ENCODE measurements around the gene UBL3.

Gene UBL3

GRCh38 chr13:29855784-29856183 lies 5.4 kb upstream of the UBL3 start:
- DNase-seq = no peak

GRCh38 chr13:29855009-29855408 lies 4.6 kb upstream of the UBL3 start:
- no peak for DNase-seq

GRCh38 chr13:29853131-29853530 lies 2.7 kb upstream of the UBL3 start:
- DNase-seq = no peak

DNA sequence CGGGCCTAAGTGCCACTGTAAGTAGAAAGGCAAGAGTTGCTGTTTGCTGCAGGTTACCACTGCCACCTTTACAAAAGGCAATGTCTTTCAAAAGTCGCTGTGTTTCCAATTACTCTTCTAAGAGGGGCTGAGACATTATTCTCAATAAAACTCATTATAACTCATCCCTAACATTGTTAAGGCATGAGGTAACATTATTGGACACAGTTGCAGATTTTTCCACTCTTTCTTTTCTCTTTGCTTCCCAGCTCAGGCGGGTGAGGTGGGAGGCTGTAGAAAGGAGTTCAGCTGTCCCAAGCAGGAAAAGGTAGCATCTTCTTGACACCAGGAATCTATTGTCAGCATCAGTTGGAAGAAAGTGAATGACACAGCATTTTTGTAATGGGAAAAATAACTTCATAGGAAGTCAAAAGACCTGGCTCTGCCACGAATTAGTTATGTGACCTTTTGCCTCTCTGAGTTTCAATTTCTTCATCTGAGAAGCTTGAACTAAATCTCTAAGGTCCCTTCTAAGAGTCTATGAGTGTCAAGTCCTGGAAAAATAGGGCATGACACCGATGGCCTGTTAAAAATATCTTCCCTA lies 2.1 kb upstream of the UBL3 start:
- no peak for DNase-seq

GRCh38 chr13:29849731-29850212 lies 645 bp downstream of the UBL3 start:
- no peak for DNase-seq

DNA sequence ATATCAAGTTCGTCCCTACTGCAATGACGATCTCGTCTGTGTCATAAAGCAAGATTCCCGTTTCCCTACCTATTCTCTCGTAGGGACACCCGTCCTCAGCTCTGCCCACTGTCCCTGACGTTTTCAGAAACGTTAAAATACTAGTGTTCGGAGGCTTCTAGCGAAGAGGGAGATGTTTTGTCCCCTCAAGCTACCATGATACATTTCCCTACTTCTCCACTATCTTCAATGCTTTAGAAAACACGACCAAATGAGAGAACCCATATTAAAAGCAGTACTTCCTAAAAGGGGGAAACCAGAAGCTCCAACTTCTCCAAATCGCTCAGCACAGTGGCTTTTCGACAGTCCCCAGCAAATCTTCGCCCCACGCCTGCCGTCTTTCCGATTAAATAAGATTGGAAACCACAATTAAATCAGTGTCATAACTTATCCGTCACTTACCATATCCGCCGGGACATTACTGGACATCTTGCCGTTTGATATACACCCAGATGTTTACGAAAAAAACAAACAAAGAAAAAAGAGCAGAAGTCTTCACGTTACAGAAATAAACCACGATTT lies 1.3 kb downstream of the UBL3 start:
- no peak for DNase-seq

DNA sequence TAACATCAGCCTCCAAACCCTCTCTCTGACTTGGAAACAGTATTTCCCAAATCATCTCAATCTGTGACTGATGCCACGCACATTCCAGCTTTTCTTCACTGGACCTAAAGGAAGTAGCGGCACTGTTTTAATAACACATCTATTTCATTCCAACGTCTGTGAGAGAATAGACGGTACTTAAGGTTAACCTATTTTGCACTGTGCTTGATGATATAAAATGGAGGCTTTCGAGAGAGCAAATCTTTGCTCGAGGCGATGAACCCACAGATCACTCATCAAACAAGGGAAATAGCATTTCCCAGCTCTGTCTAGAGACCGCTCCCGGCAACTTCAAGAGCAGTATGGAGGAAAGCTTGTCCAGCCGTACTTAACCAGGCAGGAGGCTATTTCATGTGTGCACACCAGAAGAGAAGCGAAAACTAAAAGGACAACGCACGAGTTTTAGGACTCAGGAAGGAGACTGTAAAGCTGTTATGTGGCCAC lies 2.9 kb downstream of the UBL3 start:
- no peak for DNase-seq

GRCh38 chr13:29846475-29847256 lies 3.8 kb downstream of the UBL3 start:
- no peak for DNase-seq

GRCh38 chr13:29845440-29846056 lies 4.9 kb downstream of the UBL3 start:
- DNase-seq = no peak

DNA sequence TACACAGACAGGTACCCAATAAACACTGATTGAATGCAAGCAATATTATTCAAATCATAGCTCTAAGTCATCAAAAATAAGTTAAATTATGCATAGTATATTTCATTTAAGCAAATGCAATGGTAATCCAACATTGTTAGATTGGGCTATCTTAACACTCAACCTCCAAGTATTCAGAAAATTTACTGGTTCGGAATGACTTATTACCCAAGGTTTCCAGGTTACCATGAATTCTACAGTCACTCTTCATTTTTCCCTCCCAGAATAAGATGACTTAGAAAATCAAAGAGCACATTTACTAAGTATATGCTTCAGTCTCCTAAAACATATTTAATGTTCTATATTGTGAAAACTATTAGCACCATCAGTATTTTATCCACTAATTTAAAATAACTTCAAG lies 6.0 kb downstream of the UBL3 start:
- DNase-seq = no peak

DNA sequence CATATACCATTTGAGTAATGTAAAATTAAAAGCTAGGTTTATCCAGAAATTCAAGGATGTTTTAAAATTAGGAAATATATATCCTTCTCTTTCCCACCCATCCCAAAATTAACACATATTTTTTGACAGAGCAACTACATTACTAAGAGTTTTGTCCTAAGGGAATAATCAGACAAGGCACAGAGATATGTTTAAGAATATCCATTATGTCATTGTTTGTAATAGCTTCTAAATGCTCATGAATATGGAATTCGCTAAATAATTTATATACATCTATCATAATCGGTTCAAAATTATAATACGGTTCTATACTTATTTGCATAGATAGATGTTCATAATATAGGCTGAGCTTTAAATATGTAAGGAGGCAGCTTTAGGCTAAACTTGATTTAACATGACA lies 9.8 kb downstream of the UBL3 start:
- DNase-seq = no peak

DNA sequence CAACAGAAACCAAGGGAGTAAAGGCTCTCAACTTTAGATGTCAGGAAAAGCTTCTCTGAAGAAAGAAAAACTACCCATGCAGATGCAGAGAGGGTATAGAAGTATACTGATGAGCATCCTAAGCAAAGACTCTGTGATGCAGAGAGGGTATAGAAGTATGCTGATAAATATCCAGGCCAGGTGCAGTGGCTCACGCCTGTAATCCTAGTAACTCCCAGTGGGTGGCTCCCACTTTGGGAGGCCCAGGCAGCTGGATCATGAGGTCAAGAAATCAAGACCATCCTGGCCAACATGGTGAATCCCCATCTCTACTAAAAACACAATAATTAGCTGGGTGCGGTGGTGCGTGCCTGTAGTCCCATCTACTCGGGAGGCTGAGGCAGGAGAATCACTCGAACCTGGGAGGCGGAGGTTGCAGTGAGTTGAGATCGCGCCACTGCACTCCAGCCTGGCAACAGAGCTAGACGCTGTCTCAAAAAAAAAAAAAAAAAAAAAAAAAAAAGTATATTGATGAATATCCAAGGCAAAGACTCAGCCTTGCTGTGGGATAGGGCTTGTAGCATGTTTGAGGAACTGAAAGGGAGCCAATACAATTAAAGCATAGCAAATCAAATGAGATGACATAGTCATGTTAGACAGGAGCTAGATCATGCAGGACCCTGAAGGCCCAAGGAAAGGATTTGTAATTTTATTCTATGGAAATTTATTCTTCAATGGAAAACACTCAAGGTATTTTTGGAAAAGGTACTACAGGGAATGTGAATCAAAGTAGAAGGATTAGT lies 14.9 kb downstream of the UBL3 start:
- no peak for DNase-seq

- DNase-seq = no peak
Measured at GRCh38 chr13:29832761-29833298, 17.6 kb downstream of the UBL3 start.

- DNase-seq = no peak
Measured at GRCh38 chr13:29830000-29830399, 20.4 kb downstream of the UBL3 start.

GRCh38 chr13:29819143-29819542 lies 31.3 kb downstream of the UBL3 start:
- DNase-seq = no peak

DNA sequence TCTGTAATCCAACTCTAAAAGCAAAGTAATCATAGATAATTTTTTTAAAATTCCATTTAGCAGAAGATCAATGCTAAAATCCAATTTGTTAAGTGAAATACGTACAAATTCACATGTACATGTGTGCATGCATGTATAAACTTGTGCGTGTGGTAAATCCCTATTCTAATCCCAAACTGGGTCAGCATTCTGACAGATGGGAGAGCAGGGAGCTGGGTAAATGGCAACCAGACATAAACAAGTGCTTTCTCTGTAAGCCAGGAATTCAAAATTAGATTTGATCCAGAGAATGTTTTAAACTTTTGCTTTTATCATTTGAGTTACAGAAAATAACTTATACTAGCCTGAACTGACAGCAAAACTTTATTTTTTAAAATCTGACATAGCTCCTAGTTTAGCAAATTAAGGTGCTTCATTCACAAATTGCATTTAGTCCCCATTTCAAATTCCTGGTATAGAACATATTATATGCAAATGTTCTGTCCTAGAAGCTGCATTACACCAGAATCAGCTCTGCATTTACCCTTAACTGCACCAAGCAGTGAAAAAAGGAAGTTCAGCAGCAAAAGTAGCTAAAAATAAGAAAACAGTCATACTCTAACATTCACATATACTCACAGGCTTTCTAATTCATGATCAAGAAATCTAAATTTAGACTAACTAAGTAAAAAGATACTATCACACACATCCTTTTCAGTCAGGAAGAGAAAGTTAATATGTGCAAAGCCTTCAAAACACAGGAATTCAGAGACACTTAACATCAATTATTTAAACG lies 32.6 kb downstream of the UBL3 start:
- DNase-seq = no peak

DNA sequence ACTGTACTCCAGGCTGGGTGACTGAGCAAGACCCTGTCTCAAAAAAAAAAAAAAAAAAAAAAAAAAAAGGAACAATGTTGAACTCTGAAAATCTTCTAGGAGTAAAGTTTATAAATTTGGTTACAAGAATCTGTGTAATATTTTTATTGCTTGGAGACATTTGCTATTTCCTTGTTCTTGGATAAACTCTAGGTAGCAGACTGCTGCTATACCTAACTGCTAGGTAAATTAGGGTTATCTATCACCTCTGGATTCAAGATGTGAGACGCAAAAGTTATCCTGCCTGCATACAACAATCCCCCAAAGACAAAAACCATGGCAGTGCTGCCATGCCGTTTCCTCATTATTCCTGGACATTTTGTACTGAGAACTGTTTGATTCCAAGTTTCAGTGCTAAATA lies 33.7 kb downstream of the UBL3 start:
- no peak for DNase-seq

GRCh38 chr13:29815336-29815735 lies 35.1 kb downstream of the UBL3 start:
- DNase-seq = no peak

GRCh38 chr13:29810898-29811297 lies 39.5 kb downstream of the UBL3 start:
- no peak for DNase-seq

- DNase-seq = no peak
Measured at GRCh38 chr13:29810145-29810742, 40.2 kb downstream of the UBL3 start.

- no peak for DNase-seq
Measured at GRCh38 chr13:29808264-29808663, 42.2 kb downstream of the UBL3 start.
